Retina (tissue), 1 donor: ENCODE measurements around the gene NFASC.

Experiments
- DNase-seq: peaks from one replicate; pipeline ENCODE4 v3.0.0-alpha.2; 2016

NFASC gene

GRCh38 chr1:204863024-204863423, 7.6 kb upstream of the NFASC start:
- no peak for DNase-seq

DNA sequence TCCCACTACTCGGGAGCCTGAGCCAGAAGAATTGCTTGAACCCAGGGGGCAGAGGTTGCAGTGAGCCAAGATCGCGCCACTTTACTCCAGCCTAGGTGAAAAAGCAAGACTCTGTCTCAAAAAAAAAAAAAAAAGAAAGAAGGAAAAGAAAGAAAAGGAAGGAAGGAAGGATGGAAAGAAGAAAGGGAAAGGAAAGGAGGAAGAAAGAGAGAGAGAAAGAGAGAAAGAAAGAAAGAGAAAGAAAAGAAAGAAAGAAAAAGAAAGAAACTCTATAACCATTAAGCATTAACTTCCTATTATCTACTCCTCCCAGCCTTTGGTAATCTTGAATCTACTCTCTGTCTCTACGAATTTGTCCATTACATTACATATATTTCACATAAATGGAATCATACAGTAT, 6.9 kb upstream of the NFASC start:
- DNase-seq, result no peak

DNA sequence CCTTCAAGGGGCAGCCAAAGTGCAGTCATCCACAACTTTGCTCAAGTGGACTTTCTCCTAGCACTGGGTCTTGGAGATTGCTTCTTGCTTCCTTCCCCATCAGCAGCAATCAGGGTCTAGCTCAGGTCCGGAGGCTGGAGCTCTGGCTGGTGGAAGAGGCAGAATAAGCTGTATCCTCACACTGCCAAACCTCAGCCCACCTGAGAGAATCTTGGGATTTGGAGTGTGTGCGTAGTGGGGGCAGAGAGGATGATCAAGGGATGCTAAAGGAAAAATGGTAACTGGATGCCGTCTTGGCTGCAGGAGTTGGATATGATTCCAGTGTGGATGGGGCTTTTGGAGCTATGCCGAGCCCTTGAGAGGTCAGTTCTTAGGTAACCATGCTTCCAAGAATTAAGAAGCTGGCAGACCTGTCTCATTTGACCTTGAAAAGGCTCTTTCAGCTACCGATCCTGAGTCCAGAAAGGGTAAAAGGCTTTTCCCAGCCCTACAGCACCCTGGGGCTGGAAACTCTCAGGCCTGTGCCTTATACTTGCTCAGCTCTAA, 4.5 kb upstream of the NFASC start:
- no peak for DNase-seq

DNA sequence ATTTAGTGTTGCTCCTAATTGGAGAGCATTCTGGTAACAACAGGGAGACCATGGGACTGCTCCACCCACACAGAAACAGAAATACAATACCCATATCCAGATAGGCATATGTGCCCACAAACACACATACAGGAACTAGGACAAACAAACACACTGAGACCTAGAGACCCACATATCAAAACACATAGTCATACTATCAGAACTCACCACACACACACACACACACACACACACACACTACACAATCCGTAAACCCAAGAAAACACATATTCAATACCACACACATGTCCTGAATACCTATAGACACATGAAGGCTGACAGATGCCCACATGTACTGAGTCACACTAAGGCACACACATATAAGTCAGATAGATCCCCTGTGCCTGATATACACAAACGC, 3.5 kb upstream of the NFASC start:
- DNase-seq, result no peak

GRCh38 chr1:204867666-204868339, 2.9 kb upstream of the NFASC start:
- no peak for DNase-seq

DNA sequence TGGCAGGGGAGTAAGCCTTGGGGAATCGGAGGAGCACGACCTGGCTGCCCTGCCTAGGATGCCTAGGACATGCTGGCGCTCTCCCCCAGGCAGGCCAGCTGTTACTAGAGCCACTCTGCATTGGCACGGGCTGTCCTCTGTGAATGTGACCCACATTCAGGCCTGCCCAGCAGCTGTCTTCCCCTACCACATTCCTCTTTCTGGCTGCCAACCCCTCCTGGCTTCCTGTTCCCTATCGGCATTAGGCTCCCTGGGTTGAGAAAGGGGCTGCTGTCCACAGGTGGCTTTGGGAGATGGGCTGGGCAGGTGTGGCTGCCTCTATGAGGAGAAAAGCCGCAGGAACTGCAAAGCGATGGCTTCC, 2.3 kb upstream of the NFASC start:
- DNase-seq, result no peak

DNA sequence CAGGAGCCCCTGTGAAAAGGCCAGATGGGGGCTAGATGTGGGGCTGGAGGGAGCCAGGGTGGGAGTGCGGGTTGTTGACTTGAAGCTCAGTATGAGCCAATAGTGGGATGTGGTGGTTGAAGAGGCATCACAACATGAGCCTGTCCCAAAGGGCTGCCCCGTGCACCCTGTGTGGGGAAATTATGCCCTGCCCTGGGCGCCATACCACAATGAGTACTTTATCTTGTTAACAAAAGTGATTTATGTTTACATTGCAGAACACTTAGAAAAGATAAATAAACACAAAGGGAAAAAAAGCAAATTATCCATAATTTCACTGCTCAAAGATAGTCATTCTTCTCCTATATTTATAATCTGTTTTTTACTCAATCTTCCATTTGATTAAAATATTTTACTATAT, 1.6 kb upstream of the NFASC start:
- no peak for DNase-seq

- no peak for DNase-seq
These were observed 859 bp downstream of the NFASC start for GRCh38 chr1:204871405-204872037.

DNA sequence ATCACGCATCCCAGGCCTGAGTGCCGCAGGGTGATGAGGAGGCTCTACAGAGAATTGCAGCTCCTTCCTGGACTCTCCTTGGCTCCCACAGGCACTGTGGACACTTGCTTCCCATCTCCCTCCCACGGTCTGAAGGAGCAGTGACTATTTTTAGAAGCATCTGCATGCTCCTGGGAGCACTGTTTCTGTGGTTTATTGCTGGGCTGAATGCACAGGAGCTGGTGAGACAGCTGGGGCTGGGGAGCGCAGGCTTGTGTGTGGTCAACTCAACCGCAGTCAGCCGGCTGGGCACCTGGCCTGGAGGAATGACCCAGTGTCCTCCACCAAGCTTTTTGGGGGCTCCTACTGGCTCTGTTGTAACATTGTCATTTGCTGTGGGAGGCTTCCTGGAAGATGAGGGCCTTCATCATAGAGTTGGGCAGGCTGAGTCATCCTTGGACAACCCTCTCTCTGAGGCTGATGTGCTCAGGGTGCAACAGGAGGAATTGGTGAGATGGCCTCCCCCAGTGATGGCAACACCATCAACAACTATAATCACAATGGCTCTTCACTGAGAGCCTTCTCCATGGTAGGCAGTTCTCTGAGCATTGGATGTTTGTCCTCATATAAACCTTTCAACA, 1.7 kb downstream of the NFASC start:
- no peak for DNase-seq

- no peak for DNase-seq
These were observed 2.5 kb downstream of the NFASC start for GRCh38 chr1:204873176-204873575.

- DNase-seq, result no peak
These were observed 3.1 kb downstream of the NFASC start for GRCh38 chr1:204873714-204874113.

DNA sequence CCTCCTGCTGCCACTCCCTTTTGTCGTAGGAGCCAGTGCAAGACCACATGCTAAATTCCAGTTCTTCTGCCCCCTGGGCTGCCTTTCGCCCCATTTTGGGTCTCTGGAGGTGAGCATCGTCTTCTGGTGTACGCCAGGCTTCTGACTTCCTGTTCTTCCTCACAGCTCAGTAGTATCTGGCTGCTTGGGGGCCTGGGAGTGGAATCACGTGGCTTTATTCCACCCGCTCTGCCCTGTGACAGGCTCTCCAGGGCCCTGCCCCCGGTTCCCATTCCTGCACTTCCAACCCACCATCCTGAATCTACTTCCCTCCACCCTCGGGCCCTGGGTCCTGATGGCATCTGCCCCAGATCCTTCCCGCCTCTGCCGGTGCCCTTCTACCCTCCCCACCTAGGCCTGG, 3.6 kb downstream of the NFASC start:
- no peak for DNase-seq

DNA sequence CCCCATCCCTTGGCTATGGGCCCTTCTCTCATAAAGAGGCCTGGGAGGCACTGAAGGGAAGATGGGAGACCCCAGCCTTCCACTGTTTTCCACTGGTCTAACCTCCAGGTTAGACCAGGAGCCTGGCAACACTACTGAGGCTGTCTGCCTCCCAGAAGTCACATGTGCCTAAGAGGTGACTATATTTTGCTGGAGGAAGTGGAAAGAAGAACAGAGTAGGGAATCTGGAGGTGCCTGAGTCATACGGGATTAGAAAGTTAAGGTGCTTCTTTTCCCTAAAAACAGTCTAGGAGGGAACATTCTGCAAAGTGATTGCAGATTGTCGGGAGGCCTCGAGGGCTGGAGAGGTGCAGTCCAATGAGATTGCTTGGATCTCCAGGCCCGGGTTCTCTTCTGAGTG, 4.6 kb downstream of the NFASC start:
- no peak for DNase-seq

GRCh38 chr1:204878621-204879234, 8.1 kb downstream of the NFASC start:
- DNase-seq, result no peak

DNA sequence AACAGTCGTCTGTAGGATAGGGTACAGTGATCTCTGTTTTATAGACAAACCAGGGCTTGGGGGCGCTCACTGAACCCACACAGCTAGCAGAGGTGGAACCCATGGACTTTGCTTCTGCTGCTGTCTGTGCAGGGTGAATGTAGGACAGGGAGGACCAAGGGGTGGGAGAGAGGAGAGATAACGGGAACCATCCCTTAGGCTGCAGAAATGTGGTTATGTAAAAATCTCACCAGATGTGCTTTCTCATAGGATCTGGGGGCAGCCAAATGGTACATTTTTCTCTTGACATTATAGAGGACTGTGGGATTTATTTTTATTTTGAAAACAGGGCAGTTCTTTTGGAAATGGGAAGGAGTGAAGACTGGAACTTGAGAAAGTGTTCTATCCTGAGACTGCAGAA, 8.7 kb downstream of the NFASC start:
- DNase-seq, result no peak

GRCh38 chr1:204880906-204881305, 10.2 kb downstream of the NFASC start:
- DNase-seq, result no peak

GRCh38 chr1:204882479-204882878, 11.8 kb downstream of the NFASC start:
- no peak for DNase-seq

- DNase-seq, result no peak
These were observed 12.7 kb downstream of the NFASC start for GRCh38 chr1:204883405-204883804.

- no peak for DNase-seq
These were observed 14.6 kb downstream of the NFASC start for GRCh38 chr1:204885288-204885711.

GRCh38 chr1:204885790-204886189, 15.1 kb downstream of the NFASC start:
- no peak for DNase-seq

GRCh38 chr1:204887846-204888245, 17.2 kb downstream of the NFASC start:
- DNase-seq, result no peak

DNA sequence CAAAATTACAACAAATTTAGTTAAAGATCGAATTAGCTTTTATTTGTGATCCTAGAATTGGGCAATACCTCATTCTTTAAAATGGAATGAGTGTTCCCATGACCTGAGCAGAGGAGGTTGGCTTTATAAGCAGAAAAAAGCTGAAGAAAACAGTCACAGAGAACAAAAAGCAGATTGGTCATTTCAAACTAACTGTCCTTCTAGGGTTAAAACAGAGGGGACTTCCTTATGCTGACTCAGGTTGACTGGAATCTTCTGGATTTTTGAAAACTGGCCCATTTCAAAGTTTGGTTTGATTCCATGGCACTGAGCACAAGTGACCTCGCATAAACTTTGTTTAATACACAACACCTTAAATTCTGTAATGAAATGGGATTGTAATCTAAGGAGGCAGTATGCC, 17.6 kb downstream of the NFASC start:
- DNase-seq, result no peak

DNA sequence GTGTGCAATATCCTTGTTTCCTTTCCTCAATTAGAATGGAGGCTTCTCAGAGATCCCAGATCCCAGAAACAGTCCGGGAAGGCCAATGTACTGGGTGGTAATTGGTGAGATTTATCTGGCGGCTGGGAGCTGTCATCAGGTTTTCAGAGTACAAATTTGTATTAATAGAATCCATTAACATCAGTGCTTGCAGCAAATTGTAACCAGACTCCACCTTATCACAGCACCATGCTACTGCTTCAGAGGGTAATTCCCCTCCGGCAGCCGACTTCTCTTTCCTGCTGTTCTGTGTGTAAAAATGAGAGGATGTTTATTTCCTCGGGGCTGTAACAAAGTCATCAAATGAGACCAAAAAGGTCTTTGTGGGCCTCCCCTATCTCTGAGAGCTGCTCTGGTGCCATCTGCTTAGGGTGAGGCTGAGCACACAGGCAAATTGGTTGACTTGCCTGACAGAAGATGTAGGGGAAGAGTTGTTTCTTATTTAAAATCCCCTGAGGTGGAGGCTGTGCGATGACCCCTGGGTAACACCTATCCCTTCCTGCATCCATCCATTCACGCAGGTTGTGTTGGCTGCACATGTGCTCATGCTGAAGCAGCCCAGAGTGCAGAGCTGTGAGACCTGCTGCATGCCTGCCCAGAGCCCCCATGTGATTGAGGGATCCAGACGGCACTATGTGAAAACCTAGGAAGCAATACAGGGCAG, 19.2 kb downstream of the NFASC start:
- no peak for DNase-seq
